NCI-H526 treated with DMSO at 0.1 percent for 48 hours (cell line): ENCODE results near the gene PPP1R1B.
A peak's percentile ranks its signal among the peaks of the same experiment; 100 is the strongest.
"Not testable (repeated sequence)": the region's sequence is repeated elsewhere in the genome, so short reads cannot be mapped to it uniquely, and the experiment has no call there.

Experiments
- DNase-seq: peaks from one replicate; lab custom pipeline; 2025; lab: John Stamatoyannopoulos, UW

The PPP1R1B gene

DNA sequence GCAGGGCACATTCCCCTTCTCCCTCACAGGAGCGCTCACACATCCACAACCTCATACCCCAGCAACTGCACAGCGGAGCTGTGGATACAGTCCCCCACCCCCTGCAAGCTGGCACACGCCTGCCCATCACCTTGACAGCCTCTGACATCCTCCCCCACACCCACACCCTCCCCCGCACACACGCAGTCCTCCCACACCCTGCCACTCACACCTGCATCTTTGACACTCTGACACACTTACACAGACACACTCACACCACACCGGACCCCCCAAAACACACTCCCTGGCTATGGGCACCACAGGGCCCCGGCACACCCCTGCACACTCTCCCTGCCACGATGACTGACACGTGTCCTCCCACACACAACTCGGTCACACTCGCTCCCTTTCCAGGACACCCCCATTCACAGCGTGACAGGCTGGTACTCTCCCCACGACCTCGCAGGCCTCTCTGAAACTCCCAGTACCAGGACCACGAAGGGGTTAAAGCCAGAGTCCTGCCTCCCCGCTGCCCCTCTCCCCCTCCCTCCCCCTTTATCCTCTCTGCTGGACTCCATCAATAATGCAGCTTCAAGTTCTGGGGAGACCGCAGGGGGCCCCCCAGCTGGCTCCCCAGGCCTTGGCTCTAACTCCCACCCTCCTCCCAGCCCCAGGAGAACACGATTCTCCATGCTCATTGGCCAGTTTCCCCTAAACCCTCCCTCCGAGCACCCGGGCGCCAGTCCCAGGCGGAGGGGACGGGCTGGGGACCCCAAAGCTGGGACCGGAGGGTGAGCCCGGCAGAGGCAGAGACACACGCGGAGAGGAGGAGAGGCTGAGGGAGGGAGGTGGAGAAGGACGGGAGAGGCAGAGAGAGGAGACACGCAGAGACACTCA lies at the start of gene PPP1R1B:
Gene PPP1R1B (plus strand): TSS at position 782 of the 876 bp plus-strand sequence. CDS start 441 bp downstream, outside the sequence.
- no peak for DNase-seq

DNA sequence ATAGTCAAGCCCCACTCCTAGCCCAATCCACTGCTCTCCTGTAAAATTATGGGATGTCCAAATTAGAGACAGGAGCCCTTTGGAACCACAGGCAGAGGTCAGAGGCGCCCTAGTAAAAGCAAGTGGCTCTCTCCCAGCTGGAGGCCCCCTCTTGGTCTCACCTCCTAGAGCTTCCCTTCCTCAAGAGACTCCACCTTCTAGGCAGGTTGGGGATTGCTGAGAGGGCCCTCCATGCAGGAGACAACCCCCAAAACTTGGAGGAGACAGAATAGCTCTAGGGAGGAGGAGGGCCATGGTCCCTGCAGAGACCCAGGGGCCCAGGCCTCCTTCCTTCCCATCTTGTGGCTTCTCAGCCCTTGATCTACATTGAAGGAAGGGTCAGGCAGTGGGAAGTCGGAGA lies 48.5 kb upstream of the PPP1R1B start:
- no peak for DNase-seq

DNA sequence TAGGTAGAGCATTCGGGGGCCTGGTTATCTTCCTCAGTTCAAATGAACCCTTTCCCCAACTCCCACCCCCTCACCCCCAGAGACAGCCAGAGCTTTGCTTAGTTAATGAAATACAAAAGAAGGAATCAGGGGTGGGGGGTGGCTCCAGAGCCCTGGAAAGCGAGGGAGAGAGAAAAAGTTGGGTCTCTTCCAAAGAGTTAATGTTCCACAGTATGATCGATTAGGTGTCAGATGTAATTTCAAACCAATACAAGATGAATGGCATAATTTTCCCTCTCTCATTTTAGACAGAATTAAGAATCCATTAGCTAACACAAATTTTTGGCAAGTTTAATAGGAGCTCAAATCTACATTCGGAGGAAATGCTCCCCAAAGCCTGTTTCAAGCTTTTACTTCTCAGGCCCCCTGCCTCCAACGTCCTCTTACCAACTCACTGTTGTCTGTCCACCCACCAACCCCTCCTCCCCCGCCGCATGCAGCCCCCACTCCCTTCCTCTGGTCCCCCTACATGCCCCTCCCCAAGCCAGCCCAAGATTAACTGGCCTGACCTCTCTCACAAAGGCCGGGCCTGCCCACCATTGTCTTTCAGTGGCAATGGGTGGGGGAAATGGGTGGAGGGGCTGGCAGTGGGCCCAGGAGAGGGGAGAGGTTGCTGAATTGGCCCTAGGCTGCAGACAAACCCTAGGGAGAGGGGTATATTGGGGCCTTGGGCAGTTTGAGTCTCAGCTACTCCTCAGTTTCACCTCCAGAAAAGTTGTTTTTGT lies 47.3 kb upstream of the PPP1R1B start:
- DNase-seq = no peak

DNA sequence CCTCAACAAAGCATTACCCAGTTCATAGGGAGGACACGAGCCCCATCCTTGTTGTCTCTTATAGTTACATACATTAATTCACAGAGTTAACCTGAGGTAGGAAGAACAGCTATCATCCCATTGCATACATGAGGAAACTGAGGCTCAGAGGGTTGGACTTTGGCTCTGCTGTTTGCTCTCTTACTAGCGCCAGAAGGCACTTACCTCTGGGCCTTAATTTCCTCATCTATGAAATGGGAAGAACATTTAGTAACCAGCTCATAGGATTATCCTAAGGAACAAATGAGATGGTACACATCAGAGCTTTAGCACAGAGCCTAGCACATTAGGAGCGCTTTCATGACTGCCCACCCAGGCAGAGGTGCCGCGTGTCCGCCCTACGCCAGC lies 46.7 kb upstream of the PPP1R1B start:
- DNase-seq = no peak

DNA sequence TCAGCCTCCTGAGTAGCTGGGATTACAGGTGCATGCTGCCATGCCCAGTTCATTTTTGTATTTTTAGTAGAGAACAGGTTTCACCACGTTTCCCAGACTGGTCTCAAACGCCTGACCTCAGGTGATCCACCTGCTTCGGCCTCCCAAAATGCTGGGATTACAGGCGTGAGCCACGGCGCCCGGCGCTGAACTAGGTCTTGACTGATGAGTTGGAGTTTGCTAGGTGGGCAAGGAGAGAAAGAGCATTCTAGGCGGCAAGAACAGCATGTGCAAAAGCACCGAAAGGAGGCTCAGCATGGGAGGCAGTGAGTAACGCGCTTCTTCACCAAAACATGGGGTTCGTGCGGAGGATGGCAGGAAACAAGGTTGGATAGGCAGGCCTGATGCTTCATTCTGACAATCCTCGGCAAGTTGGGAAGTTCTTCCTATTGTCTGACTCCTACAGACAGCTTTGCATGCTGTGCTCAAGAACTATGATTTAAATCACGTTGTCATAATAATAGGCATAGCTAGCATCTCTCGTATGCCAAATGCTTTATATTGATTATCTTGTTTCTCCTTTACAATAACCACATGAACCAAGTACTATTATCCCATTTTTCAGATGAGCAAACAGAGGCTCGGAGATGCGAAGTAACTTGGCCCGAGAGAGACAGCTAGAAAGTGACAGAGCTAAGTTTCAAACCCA lies 45.5 kb upstream of the PPP1R1B start:
- no peak for DNase-seq

DNA sequence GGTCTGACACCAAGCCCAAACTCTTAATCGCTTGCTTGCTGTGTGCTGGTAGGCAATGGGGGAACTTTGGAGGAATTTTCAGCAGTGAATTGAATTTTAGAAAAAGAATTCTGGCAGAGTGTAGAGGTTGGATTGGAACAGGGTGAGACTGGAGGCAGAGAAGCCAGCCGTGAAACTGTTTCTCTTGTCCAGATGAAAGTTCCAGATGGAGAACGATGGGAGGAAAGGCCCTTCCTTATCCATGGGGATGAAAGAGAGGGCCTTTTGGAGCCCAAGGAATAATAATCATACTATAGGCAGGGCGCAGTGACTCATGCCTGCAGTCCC lies 45.0 kb upstream of the PPP1R1B start:
- no peak for DNase-seq

DNA sequence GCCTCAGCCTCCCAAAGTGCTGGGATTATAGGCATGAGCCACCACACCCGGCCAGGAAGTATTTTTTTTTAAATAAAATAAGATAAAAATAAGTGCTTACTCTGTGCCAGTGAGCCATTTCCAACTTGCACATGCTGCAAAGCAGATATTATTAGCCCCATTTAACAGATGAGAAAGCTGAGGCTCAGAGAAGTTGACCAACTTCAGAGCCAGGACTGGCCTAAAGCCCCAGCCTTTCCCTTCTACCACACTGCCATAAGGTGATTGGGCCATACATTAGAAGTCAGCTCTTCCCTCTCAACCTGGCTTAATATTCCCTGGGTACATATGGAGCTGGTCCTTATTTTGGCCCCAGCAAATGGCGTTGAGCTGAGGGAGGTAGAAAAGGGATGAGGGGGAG lies 44.1 kb upstream of the PPP1R1B start:
- DNase-seq = no peak

DNA sequence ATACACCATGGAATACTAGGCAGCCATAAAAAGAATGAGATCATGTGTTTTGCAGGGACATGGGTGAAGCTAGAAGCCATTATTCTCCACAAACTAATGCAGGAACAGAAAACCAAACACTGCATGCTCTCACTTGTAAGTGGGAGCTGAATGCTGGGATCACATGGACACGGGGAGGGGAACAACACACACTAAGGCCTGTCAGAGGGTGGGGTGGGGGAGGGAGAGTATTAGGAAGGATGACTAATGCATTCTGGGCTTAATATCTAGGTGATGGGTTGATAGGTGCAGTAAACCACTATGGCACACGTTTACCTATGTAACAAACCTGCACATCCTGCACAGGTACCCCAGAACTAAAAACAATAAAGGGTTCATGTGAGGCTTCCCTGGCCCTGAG lies 36.6 kb upstream of the PPP1R1B start:
- not testable (repeated sequence) for DNase-seq

DNA sequence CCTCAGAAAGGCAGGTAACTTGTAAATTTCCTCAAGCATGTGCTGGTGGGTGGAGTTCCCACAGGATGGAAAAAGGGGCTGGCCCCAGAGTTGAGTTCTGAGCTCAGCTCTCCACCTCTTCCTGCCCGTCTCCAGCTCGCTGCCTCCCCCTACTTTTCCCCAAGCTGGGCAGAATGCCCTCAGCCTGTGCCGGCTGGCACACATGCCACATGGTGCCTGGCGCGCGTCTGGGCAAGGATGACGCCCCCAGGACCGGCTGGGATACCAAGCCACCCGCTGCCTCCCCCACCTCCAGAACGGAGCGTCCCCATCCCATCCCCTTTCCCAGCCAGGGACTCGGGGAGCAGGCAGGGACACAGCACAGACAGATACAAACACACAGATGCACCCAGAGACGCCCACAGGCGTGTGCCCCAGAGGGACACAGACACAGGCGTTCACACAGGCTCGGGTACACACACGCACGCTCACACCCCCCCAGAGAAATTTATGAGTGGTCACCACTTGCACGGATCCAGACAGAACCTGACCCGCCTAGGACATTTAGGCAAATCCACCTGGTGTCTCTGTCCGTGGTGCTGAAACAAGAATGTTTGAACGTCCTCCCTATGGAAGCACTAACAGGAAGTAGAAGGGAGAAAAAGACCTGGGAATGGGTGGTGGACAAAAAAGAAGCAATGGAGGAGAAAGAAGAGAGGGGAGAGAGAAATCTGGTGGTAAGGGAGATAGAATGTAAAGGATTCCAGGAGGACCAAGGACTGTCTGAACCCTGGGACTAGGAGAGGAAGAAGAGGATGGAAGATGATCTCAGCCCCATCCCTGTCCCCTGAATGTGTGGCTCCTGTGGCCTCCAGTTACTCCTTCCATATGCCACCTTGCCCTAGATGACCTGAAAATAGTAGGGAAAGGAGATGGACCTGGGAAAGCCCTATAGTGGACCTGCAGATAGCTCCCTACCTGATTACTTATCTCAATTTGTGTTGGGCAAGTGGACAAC lies 34.5 kb upstream of the PPP1R1B start:
- DNase-seq = peak; percentile 18

DNA sequence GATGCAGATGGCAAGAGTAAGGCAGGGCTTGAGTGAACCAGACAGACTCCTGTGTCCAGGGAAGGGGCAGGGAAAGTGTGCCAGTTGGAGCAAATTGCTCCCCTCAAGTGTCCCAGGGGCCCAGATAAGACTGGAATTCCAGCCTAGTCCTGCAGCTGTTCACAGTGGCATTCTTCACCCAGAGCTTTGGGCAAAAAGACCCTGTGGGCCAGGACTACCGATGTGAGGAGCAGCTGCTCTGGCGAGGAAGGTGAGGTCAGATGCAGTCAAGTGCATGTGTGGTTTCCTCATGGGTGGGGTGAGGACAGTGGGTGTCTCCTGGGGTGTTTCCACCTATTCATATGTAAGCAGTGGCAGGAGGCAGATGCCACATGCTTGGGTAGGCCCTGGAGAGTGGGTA lies 33.4 kb upstream of the PPP1R1B start:
- no peak for DNase-seq

DNA sequence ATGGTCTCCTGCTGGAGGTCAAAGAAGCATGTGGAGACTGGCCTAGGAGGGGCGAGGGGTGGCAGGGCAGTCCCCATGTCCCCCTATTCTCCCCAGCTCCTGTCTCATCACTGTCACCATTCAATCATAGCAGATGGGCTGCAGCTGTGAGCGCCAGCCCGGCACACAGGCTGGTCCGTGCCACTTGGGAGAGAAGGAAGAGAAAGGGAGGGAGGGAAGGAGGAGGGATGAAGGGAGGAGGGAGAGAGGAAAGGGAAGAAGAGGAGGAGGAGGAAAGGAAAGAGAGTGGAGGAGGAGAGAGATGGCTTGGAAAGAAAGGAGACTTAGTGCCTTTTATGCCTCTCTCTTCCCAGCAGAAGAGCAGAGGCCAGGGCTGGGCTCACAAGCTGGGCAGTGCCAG lies 31.5 kb upstream of the PPP1R1B start:
- no peak for DNase-seq

DNA sequence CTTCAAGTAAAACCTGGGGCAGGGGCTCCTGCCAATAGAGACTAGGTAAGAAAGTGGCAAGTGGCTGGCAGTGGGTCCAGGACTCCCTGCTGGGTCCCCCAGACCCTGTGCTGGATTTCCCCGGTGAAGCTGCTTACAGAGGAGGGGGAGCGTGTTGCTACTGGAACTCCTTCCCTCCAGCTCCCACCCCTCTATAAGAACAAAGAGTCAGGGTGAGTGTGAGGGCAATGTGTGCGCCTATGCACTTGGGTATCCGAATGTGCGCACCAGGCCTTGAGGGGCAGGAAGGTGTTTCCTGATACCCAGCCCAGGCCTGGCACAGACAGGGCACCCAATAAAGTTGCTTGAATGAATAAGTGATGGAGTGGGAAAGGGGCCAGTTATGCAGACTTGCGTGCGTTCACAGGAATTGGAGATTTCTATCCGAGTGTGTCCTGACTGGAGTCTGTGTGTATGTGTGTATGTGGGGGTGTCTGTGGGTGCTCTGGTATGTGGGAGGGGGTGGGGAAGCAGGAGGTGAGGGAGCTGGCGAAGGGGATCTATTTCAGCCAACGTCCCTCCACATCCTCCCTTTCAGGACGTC lies 30.7 kb upstream of the PPP1R1B start:
- no peak for DNase-seq

DNA sequence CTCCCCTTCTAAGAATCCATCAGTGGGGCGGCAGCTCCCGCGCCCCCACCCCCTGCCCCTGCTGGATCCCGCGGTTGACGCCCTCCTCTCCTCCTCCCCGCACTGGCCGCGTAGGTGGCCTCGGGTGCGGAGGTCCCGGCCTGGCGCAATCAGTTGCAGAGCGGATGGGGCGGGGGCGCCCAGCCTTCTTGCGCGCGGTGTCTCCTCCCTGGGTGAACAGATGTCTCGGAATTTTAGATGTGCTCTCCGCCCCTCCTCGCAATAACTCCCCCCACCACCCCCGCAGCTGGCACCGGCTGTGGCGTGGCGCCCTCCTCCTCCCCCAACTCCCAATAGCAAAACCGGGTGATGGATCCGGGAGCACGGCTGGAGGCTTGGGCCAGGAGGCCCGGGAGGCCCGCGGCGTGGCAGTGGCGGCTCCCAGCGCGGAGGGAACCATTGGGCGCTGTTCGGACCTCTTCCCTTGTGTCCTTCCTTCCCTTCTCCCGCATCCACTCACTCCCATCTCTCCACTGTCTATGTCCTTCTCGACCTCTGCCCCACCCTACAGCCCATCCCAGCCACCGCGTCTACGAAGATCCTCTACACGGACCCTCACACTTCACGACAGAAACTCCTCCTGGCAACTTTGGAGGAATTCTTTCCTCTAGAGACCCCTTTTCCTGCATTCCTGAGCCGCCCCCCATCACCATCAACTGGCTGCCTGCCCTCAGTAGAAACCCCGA lies 30.0 kb upstream of the PPP1R1B start:
- no peak for DNase-seq

DNA sequence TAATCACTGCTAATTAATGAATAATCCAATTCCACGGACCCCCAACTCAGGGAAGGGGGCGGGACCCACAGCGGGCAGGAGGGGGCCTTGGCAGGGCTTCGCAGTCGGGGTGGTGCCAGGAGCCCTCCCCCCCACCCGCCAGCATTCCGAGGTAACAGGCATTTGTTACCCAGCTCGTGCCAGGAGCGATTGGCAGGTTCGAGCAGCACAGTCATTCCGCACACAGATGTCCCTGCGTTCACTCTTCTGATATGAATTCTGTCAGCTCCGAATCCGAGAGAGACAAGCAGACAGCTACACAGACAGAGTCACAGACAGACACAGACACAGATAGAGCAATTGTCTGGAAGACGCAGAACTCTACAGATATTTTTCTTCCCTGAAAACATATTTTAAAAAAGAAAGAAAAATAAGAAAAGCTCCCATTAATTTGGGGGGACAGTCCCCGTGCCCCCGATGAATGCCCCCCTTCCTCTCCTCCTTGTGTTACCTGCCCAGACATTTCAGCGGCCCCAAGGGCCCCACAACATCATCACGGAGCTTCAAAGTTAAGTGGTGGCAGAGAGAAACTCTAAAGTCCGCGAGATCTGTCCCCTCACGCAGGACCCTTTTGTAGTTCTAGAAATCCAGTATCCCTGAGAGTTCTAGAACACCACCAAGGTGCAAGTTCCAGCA lies 29.2 kb upstream of the PPP1R1B start:
- no peak for DNase-seq

DNA sequence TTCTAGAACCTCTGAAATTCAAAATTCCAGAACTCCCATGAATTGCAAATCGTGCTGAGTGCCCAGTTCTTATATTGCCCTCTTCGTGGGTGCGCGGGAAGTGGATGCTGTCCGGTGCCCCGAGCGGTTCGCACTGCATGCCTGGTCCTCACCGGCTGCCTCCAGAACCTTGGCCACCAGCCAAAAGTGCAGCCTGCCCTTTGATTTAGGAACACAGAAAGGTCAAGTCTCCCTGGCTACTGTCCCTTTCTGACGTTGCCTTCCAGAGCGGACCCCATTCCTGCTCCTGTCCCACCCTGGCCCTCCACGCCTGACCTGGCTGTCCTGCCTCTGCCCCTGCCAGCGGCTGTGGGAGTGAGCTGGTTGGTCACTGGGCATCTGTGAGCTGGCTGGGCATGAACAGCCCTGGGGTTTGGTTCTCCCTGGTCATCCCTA lies 28.7 kb upstream of the PPP1R1B start:
- no peak for DNase-seq

DNA sequence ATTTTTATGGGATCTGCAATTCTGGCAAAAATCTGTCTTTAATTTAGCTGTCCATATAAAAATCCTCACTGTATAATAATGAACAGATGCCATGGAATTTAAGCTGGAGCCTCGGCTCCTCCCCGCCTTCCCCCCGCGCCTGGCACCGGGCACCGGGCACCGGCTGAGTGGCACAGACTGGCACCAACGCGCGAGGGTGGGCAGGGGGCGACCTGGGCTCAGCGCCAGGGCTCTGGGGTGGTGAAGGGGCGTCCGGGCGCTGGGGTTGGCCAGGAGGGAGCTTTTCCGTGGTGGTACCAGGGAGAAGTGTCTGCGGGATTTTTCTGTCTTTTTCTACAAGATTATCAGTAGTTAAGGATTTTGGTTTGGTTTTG lies 28.1 kb upstream of the PPP1R1B start:
- DNase-seq = no peak

DNA sequence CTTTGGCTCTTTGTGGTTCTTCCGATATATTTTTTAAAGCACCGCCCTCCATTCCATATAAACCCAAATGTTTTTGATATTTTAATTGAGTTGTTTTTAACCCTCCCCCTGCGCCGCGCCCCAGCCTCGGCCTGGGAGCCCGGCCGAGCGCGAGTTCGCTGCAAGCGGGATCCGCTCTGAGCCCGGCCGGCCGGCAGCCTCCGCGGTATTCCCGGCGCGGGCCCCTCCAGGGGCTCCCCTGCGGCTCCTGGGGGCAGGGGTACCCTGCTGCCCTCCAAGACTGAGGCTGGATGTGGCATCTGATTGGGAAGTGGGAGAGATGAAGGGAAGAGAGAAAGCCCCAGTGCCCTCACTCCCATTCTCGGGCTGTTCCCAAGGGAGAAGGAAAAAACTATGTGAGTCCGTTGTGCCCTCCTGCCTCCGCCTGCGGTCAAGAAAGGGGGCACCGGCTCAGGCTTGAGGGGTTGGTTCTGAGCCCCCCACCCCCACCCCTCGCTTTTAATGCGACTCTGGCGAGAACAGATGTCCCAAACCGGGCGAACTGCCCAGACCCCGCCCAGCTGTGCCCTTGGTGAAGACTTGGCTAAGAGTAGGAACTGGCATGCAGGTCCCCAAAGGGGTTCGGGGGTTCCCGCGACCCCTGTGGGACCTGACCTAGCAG lies 27.6 kb upstream of the PPP1R1B start:
- no peak for DNase-seq

DNA sequence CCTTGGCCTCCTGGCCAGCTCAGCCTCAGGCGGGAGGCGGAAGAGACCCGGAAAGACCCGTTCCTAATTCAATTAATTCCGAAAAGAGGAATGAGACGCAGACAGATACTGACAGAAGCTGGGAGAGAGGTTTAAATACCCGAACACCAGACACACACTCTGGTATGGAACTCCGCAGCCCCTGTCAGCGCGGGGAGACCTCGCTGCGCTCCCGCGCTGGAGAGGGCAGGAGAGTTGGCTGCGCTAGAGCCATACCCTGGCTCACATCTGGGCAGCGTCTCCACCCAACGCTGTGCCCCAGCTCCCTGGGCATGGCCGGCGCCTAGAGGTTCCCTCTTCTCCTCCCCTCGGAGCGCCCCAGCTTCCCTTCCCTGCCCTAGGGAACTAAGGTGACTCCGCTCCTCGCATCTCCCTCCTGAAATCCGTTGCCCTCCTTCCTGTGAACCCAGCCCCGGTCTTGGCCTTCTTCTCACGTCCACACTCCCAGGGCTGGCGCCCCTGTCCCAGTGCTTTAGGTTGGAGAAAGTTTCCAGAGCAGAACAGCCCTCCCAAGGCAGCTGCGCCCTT lies 27.0 kb upstream of the PPP1R1B start:
- DNase-seq = no peak
